ENCODE measurements around the gene ASTL. TPM values are rescaled to one million over a fixed set of nuclear protein-coding genes. Genes with fewer than 3 reads are reported as not detected.

ASTL gene
- total RNA-seq, 1 experiment from 2014 or later, result 0.34 TPM

DNA sequence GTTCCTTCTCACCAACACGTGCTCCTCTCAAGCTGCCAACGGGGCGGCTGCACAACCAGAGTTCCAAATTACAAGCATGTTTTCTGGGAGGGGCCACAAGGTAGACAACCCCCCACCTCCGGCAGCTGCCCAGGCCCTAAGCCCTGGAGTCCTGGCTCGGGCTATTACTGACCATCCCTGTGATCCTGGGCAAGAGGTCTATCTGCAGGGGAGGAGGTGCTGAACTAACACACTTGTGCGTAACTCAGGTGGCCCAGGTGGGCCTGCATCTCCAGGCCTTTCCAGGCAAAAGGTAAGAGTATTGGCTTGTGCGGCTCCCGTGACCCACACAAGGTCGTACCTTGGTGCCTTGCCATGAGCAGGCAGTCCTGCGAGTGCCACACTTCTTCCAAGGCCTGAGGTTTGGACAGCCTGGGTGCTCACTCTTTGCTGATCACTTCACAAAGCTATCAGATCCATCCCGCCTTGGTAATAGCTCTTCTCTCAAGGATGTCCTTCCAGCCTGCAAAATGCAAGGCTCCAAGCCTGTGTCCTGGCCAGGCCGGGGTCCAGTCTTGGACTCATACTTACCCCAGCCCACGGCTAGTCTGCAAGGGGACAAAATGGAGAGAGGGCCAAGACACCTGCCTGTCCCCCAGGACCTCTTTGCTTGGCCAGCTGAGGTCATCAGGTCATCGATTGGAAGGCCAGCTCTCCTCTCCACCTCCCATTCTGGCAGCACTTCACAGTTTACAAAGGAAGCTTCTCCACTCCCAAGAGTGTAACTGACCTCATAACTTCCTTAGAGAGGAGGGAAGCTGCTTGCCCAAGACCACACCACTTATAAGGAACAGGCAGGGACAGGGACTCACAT lies 55.9 kb downstream of the ASTL start:
- intact Hi-C loops (cut with micrococcal nuclease), result no loop called here
- ATAC-seq, result no peak
- no peak overlapping the region for H3K9ac ChIP-seq (ENCODE audit: low read length)
- RAD21 ChIA-PET (ENCODE audit: low non-redundant PET in 1 of 2, low total read pairs in 2 of 2, uncharacterized antibody in 2 of 2, unreplicated experiment in 2 of 2), result no interaction called here
- BruUV-seq (replicated peaks), result no TSS peak
- H3K79me2 ChIP-seq (ENCODE audit: insufficient read depth, low read length), result no peaks in the 10 kb centered on the region
- H3K4me3 ChIP-seq (replicated peaks in 1 of 2; ENCODE audit: low read depth in 1 of 2, low read length in 2 of 2), result no peak overlapping the region
- POLR2A ChIA-PET, result no interaction called here
- no peaks in the 10 kb centered on the region for H3K4me1 ChIP-seq (ENCODE audit: control insufficient read depth in 1 of 2, insufficient read depth in 2 of 2, low read length in 2 of 2)
- no peaks in the 10 kb centered on the region for H3K9me2 ChIP-seq (ENCODE audit: insufficient read depth)
- CTCF ChIA-PET, result no interaction called here
- no peak overlapping the region for H3K4me2 ChIP-seq (ENCODE audit: low read length)
- no peak overlapping the region for H2AFZ ChIP-seq (ENCODE audit: low read depth, low read length, poor library complexity, severe bottlenecking)
- H4K20me1 ChIP-seq (ENCODE audit: insufficient read depth), result no peaks in the 10 kb centered on the region
- TF ChIP-seq EZH2phosphoT487 (IDR thresholded peaks at IDR 0.05; ENCODE audit: borderline replicate concordance), result no peak
- TF ChIP-seq, protein P1, sequence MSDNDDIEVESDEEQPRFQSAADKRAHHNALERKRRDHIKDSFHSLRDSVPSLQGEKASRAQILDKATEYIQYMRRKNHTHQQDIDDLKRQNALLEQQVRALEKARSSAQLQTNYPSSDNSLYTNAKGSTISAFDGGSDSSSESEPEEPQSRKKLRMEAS (IDR thresholded peaks at IDR 0.05), result no peak
- TF ChIP-seq EZH2 (IDR thresholded peaks at IDR 0.05), result no peak
- TF ChIP-seq CEBPB (IDR thresholded peaks at IDR 0.05; ENCODE audit: low read depth), result no peak
- TF ChIP-seq SRF (IDR thresholded peaks at IDR 0.05; ENCODE audit: low read depth), result no peak
- no peak for TF ChIP-seq YY1 (IDR thresholded peaks at IDR 0.05; ENCODE audit: extremely low read depth, insufficient replicate concordance, low read depth, low read length)
- TF ChIP-seq POLR2AphosphoS5 (IDR thresholded peaks at IDR 0.05; ENCODE audit: low read depth, low read length), result no peak
- no peak for TF ChIP-seq SIN3A (IDR thresholded peaks at IDR 0.05; ENCODE audit: low read depth)
- TF ChIP-seq ELF1 (IDR thresholded peaks at IDR 0.05; ENCODE audit: borderline replicate concordance, low read depth), result no peak
- no peak for TF ChIP-seq ZFX (IDR thresholded peaks at IDR 0.05)
- no peak for TF ChIP-seq CBX3 (IDR thresholded peaks at IDR 0.05; ENCODE audit: low read depth)
- TF ChIP-seq, protein P2, sequence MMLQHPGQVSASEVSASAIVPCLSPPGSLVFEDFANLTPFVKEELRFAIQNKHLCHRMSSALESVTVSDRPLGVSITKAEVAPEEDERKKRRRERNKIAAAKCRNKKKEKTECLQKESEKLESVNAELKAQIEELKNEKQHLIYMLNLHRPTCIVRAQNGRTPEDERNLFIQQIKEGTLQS (IDR thresholded peaks at IDR 0.05), result no peak
- TF ChIP-seq, protein P3, sequence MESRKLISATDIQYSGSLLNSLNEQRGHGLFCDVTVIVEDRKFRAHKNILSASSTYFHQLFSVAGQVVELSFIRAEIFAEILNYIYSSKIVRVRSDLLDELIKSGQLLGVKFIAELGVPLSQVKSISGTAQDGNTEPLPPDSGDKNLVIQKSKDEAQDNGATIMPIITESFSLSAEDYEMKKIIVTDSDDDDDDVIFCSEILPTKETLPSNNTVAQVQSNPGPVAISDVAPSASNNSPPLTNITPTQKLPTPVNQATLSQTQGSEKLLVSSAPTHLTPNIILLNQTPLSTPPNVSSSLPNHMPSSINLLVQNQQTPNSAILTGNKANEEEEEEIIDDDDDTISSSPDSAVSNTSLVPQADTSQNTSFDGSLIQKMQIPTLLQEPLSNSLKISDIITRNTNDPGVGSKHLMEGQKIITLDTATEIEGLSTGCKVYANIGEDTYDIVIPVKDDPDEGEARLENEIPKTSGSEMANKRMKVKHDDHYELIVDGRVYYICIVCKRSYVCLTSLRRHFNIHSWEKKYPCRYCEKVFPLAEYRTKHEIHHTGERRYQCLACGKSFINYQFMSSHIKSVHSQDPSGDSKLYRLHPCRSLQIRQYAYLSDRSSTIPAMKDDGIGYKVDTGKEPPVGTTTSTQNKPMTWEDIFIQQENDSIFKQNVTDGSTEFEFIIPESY (IDR thresholded peaks at IDR 0.05; ENCODE audit: extremely low read depth, insufficient replicate concordance, low read length), result no peak
- no peak for TF ChIP-seq ZNF274 (IDR thresholded peaks at IDR 0.05; ENCODE audit: low read depth, low read length)
- TF ChIP-seq FOSL1 (IDR thresholded peaks at IDR 0.05; ENCODE audit: low read depth), result no peak
- no peak for TF ChIP-seq JUND (IDR thresholded peaks at IDR 0.05)
- TF ChIP-seq RAD21 (IDR thresholded peaks at IDR 0.05; ENCODE audit: low read depth), result no peak
- no peak overlapping the region for H3K27ac ChIP-seq (ENCODE audit: low read depth, low read length)
- H3K27me3 ChIP-seq (ENCODE audit: insufficient read depth, low read length), result no peaks in the 10 kb centered on the region
- H3K9me3 ChIP-seq (ENCODE audit: control insufficient read depth in 1 of 2, insufficient read depth in 1 of 2, low read depth in 1 of 2, low read length in 2 of 2), result no peaks in the 10 kb centered on the region
- no peak for DNase-seq (ENCODE audit: low read depth, low spot score)
- H3K36me3 ChIP-seq (ENCODE audit: control insufficient read depth in 1 of 2, insufficient read depth in 2 of 2, low read length in 2 of 2), result no peaks in the 10 kb centered on the region
